Measurements from ENCODE around the gene KCNH2.

Gene KCNH2

DNA sequence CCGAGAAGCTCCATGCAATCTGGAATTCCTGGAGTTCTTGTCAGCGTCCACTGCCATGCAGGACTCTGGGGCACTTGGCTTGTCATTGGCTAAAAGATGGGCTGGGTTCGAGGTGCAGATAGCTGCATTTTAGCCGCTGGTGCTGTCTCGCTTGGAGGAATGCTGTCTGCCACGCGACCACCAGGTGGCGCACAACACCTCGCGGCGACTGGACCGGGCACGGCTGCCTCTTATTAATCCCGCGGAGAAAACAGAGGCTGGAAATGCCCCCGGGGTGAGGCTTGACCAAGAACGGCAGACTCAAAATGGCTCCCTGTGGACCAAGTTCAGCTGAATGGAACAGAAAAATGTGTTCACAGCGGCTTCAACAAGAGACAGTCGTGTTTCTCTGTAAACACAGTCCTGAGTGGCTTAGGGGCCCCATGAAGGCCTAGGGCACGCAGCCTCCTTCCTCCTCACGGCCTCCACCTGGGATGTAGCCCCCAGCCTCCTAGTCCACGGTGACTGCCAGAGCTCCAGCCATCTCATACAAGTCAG is 79.6 kb downstream of the KCNH2 start:
- peak; percentile 84 for DNase-seq

DNA sequence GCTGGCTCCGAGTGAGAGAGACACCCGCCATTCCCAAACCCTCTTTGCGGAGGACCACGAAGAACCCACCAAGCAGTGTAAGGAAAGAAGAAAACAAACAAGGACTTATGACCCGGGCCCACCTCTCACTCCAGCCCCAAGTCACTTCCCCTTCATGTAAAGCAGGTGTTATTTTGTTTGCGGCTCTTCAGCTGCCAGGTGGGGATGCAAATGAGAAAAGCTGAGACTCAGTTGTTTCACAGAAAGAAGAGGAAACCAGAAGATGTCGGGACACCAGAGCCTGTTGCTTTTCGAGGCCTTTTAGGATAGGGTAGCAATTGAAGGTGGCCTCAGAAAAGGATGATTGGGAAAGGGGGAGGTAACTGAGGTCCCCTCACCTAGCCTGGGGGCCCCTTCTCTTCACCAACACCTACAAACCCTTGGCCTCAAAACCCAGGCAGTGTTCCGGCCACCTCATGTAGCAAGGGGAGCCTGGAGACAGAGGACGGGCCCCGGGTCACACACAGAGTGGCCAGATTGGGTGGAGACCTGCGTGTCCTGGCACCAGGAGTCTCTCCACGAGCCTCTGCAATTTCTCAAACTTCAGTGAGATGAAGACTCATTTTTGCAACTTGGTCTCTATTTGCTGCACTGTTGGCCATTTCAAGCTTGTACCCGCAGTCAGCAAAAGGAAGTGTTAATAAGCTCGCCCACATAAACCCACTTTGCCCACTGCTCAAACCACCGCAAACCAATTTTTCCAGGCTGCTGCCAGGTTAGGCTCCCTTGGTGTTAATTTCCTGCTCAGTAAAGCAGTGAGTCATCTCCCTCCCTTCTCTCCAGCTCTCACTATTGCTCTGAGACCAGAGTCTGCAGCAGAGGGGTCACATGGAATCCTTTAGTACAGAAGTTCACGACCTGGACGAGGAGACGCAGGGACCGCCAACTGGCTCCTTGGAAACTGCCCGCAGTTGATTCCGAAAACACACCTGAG is 80.3 kb downstream of the KCNH2 start:
- no peak for DNase-seq

DNA sequence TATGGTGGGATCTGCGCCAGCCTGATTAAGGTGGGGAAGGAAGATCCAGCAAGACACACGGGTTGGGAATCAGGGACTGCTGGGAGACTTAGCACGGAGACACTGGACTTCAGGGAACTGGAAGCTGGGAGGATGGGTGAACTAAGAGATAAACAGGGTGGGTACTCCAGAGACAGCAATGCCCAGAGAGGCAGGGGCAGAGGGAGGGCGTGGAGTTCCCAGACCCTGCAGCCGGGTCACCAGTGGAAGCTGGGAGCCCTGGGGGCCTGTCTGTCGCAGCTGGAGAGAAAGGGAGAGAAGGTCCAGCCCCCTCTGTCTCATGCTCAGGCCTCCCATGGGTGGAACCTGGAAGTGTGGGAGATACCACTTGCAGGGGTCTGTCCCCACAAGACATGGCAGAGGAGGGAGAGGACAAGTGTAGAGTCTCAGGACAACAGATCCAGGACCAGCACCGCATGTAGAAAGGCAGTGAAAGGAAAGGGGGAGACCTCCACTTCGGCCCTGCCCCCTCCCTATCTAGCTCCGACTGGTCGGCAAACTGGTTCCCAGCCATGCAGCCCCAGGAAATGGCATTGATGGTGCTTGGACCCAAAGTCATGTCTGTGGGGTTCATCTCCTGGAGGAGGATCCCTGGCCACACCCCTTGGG is 81.4 kb downstream of the KCNH2 start:
- DNase-seq: no peak

DNA sequence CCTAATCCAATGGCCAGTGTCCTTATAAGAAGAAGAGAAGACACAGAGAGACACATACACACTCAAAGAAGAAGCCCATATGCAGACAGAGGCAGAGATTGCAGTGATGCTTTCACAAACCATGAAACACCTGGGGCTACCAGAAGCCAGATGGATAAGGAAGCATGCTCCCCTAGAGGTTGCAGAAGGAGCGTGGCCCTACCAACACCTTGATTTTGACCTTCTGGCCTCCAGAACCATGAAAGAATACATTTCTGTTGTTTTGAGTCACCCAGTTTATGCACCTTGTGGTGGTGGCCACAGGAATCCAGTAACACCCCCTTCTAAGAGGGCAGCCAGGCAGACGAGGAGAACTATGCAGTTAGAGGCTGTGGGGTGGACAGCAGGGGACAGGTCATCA is 82.3 kb downstream of the KCNH2 start:
- DNase-seq: no peak
